NCI-H2107 (cell line): Measurements from ENCODE around the gene FSHR.

Experiments used
- DNase-seq: peaks from one replicate; lab custom pipeline; 2025; lab: John Stamatoyannopoulos, UW

Gene FSHR, protein sequence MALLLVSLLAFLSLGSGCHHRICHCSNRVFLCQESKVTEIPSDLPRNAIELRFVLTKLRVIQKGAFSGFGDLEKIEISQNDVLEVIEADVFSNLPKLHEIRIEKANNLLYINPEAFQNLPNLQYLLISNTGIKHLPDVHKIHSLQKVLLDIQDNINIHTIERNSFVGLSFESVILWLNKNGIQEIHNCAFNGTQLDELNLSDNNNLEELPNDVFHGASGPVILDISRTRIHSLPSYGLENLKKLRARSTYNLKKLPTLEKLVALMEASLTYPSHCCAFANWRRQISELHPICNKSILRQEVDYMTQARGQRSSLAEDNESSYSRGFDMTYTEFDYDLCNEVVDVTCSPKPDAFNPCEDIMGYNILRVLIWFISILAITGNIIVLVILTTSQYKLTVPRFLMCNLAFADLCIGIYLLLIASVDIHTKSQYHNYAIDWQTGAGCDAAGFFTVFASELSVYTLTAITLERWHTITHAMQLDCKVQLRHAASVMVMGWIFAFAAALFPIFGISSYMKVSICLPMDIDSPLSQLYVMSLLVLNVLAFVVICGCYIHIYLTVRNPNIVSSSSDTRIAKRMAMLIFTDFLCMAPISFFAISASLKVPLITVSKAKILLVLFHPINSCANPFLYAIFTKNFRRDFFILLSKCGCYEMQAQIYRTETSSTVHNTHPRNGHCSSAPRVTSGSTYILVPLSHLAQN

DNA sequence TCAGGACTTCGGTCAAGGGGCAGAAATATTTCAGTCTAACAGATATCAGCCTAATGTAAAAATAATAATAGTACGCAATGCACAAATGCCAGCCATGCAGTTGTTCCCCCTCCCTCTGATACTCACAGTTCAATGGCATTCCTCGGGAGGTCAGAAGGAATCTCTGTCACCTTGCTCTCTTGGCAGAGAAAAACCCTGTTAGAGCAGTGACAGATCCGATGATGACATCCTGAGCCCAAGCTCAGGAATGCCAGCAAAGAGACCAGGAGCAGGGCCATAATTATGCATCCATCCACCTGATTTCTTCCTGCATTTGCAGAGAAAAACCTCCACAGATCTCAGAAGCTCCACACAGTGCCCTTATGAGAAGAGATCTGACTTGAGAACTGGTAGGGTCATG lies at the start of gene FSHR:
Gene FSHR, minus strand, starts transcription at position 376 of the 400 bp plus-strand sequence. Its CDS starts 98 bp downstream, at position 278.
- DNase-seq: no peak

DNA sequence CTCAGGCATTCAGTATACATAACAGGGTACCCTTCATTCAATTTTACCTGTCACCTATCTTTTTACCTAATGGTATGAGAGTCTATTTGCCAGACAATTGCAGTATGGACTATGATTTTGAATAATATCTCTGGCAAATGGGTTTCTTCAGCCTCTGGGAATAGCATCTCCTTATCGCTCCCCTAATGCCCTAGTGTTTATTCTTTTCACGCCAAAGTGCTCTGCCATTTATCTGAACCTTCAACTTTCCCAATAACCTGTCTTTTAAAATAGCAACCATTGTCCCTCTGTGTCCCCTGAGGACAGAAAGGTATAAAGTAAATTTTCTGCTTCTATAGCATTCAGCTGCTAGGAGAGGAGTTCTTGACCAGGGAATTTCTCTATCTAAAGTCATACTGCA lies 45.0 kb upstream of the FSHR start:
- no peak for DNase-seq

DNA sequence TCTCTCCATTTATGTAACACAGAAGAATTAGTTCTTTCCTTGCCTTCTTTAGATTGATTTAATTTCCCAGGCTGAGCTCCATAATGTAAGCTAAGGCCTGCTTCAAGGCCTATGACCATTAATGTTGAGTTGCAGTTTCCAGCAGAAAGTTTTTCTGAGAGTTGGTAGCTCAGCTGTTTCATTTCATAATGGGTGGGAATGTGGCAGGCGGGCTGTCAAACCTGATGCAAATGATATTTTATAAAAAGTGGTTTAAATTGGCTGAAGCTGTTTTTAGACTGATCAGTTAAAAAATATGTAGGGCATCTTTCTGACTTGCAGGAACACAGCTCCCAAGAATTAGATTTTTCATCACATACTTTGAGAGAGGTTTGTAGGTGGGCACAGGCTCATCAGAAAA lies 40.4 kb upstream of the FSHR start:
- DNase-seq: no peak

DNA sequence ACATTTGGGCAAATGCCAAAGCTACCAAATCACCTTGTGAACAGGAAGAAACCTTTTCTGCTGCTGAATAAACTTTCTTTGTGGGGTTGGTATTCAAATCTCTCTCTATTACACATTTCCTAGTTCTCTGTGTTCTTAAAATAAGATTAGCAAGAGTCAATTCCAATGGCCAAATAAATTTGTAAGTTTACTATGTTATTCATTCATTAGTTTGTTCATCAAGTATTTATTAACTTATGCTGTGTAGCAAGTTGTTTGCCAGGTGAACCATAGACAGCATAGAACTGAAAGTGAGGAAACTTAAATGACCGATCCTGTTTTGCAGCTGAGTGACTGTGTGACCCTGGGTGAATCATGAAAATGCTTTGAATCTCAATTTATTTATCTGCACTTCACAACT lies 37.7 kb upstream of the FSHR start:
- DNase-seq: no peak

DNA sequence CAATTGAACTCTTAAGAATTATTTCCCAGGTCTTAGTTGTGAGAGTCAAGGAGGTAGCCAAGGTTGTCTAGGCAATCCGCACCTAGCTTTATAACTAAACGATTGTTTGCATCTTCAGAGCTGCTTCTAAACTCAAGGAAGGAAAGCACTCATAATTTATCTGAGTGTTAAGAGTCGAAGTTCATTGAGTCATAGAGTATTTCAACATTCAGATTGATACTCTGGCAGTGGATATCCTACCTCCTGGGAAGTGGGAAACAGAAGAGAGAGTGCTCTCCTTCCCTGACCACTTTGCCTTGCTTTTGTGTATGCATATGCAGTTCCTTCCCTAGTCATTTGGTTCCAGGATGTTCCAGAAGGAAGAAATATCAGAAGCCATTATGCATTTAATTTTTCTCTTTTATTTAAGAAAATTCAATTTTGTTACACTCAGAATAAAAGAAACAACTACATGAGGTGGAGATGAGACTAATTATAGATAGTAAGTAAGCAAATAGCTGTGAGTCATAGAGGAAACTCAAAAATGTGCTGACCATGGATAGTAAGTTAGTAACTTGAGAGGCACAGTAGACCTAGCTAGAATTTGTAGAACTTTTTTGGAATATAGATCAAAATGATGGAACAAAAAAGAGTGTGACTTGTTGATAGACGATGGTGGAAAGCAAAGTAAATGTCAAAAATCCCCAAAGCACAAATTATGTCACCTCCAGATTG lies 35.4 kb upstream of the FSHR start:
- DNase-seq: no peak

DNA sequence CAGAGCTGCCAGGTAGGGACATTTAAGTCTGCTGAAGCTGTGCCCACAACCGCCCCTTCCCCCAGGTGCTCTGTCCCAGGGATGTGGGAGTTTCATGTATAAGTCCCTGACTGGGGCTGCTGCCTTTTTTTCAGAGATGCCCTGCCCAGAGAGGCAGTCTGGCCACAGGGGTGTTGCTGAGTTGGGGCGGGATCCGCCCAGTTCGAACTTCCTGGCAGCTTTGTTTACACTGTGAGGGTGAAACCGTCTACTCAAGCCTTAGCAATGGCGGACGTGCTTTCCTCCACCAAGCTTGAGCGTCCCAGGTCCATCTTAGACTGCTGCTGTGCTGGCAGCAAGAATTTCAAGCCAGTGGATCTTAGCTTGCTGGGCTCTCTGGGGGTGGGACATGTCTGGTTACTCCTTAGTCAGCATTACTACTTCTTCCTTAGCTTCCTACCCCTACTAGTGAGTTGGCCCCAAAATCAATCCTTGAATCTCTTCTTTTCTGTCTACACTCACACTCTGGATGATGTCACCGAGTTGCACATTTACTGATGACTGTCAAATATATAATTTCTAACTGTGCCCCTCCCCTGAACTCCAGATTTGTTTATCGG lies 31.8 kb upstream of the FSHR start:
- DNase-seq: no peak

DNA sequence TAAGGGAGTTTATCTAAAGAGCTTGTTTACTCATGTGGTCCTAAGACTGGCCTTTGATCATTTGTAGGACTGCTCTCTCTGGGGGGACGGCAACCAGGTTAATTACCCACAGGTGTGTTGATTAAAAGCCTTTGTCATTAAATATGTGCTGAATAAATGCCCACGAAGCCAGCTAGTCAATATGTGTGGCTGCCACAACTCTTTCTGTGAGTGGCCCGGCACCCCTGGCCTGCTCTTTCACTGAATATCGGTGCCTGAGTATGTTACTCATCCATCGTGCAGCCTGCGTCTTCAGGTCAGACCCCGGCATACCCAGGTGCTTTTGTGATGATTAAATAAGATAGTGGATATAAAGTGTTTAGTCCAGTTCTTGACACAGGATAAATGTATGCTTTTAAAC lies 24.3 kb upstream of the FSHR start:
- no peak for DNase-seq

DNA sequence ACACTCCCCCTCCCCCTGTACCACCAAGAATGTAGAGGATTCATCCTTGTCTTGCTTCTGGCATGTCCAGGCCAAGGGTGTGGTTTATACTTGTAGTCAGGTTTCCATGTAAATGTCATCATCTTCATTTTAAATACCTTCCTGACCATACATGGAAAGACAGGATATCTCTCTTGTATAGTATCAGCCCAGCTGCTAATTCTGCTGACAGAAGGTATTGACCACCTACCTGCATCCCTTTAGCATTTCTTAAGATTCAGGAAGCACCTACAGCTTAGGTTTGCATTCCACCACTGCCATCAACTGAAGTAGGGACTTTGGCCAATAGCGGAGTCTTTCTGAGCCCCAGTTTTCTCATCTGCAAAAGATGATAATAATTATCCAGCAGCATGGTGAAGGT lies 22.9 kb upstream of the FSHR start:
- no peak for DNase-seq

DNA sequence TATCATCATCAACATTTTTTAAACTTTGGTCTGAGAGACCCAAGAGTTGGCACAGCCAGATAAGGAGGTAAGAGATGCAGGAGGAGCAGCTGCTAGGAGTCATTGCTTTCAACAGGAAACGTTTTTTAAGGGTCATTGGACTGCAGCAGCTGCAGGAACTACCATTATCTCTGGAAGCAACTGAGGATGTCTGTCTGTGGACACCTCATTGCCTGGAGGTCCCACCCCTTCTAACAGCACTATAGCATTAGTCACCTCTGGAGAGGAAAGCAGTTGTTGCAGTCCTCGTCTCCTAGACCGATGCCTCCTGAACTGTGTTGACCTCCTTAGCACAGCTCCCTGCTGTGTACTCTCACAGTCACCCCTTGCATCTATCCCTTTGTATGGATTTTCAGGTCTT lies 21.5 kb upstream of the FSHR start:
- DNase-seq: no peak

DNA sequence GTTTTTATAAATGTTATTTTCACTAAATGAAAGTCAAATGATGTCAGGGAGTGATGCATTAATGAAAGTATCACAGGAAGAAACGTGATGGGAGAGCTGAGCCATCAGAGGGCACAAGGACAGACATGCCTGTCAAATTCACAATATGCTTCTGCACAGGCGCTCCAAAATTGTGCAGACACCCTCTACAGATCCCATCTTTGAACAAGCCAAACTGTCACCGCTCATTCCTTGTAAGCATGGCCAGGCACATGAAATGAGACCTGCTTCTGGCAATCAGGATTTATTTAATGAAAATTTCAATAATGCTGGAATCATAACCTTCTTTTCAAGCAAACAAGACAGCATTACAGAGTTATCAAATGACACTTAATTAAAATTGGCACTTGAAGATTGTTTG lies 20.4 kb upstream of the FSHR start:
- DNase-seq: no peak

DNA sequence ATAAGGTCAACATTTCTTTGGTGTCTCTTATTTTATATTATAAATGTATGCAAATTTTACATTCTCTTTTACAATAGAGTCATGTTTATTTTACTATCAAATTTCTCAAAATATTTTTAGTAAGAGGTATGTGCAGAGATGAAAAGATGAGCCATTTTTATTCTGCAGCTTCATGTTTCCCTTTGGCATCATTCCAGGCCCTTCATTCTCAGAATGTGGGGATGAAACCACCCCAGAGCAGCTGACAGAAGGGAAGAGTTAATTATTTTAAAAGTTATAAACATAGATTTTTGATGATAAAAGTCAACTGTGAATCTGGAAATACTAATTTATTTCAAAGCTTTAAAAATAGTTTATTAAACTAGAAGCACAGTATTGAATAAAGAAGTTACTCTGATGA lies 12.8 kb upstream of the FSHR start:
- DNase-seq: no peak

DNA sequence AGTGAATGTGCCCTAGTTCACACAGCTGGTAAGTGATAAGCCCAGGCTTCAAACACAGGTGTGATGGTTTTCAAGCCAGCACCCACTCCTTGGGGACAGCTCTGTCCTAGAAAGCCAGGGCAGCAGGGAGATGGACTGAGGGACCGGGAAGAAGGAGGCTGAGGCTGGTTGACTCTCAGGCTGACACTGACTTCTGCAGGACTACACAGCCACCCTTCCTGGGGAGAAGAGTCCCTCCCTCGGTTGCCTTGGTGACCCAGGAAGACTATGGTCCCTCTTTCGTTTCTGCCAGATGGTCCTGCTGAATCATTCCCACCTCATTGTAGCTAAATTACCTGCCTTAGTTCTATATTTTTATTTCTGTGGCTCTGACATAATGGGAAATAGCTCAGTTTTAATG lies 11.3 kb upstream of the FSHR start:
- DNase-seq: no peak

DNA sequence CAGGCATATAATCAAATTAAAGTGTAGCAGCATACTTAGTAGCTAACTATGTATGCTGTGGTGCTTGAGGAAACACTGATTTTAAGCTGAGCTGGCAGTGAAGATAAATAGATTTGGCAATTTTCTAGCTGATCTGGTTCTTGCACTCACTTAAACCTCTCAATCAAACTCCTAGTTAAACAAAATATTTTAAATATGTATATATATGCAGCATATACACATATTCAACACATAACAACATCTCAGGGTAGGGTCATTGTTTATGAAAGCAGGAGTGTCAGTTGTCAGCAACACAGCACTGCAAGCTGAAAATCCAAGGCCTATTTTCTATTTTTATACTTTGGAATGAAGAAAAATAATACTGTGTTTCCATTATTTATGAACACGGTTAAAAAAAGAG lies 10.4 kb upstream of the FSHR start:
- DNase-seq: no peak

DNA sequence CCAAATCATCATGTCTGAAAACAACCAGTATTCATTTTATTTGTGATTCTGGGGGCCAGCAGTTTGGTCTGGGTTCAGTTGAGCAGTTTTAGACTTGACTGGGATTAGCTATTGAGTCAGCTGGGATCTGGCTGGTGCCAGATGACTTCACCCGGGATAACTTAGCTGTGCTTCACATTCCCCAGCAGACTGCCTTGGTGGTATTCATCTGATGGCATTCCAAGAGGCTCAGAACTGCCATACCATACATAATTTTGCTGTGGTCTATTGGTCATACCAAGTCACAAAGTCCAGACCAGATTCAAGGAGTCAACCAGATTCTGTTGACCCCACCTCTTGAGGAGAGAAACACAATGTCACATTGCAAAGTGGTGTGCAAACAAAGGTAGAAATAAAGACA lies 7.8 kb upstream of the FSHR start:
- DNase-seq: no peak

DNA sequence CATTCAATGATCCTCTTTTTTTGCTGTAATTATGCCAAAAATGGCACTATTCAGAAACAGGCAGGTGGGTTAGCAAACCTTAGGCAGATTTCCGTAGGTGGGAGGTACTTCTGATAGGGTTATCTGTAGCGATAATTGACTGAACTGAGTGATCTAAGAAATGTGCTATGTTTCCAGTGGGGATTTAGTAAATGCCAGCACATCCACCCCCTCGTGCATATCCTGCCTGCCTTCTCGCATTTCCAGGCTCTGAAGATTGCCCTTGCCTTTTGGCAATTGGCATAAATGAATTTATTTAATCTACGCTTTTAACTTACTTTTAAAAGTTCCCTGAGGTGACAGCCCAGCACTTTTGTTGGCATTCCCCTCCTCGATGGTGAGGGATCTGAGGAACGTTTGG lies 576 bp upstream of the FSHR start:
- DNase-seq: no peak

DNA sequence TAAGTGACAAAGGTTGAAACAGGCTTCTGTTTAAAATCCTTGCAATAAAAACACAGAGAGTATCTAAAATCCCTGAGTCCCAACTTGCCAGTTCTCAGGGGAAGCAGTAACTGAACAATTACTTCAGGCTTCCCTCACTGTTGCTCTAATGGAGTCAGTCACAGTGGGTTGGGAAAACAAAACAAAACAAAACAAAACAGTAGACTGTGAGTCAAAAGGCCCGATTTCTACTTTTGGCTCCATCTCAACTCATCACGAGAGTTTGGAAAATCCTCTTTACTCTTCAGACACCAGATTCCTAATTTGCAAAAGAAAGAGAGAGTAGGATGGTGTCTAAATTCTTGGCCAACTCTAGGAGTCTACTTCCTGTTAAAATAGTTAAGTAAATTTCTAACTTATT lies 1.1 kb downstream of the FSHR start:
- DNase-seq: no peak

DNA sequence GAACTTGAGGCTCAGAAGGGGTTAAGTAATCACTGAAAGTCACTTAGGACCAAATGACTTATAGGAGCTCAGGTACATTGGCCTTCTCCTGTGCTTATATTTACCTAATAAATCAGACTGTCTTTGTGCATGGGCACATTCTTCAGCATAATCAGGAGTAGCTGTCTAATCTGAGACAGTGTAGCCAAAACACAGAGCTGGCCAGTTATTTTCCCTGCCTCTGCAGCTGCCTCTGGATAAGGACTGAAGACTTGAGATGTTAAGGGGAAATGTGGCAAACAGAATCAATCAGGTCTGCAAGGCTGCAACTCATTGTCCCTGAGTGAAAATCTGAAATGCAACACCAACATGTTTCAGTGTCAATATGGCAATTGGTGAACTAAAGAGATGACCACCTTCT lies 1.5 kb downstream of the FSHR start:
- no peak for DNase-seq

DNA sequence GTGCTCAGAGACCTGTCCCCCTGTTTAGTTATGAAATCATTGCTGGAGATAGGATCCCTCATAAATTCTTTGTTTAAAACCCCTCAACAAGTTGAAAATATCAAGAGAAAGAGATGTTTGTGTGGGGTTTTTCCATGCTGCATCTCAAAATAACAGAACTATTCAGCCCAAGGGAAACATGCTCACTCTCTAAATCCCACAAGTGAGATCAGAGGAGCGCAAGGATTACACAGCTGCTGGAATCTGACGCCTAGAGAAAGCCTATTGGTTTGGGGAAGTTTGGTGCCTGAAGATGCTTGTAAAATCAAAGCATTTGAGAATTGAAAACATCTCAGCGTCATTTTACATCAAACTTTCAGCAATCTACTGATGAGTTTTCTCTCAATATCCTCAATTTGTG lies 7.9 kb downstream of the FSHR start:
- DNase-seq: no peak

DNA sequence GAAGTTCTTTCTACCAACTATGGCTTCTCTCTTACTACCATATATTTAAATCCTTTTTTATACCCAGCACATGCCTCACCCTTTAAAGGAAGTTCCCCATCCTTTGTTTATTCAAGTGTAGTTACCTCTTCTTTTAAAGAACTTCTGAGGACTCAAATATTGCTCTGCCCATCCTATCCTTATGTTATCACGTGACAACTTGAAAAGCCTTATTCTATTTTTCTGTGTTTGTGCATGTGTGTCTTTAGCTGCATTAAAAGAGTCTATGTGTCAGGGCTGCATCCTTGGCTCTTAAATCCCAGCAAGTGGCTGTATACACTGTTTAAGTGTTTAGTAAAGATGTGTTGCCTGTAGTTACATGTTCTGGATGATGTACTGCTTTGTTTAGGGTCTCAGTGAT lies 22.5 kb downstream of the FSHR start:
- DNase-seq: no peak

DNA sequence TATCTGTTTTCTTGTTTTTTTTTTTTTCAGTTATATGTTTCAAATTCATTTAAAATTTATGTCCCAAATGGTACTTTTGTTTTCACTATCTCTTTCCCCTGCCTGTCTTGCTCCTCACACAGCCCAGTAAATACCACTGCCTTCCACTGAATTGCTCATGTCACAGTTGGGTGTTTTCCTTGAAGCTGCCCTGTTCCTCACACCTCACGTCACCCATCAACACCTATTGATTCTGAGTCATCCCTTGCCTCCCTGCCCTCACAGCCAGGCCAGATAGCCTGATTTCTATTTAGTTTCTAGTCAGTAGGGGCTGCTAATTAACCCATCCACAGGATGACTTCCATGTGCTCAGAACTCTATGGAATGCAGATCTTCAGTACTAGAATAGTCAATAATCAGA lies 25.3 kb downstream of the FSHR start:
- DNase-seq: no peak

DNA sequence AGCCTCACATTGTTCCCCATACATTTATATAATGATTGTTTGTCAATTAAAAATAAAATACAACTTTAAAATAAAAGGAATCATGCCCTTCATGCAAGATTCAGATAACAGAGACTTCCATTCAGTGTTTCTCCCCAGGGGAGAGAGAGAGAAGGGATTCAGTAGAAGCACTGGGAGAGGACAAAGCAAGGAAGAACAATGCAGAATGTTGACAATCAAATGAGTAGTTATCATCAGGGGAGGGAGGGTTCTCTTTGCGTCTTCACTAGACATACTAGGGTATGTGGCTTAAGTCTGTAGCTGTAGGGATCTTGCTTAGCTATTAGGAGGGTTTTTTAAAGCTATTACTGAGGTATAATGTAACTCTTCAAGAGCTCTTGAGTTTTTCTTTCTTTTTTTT lies 30.7 kb downstream of the FSHR start:
- no peak for DNase-seq

DNA sequence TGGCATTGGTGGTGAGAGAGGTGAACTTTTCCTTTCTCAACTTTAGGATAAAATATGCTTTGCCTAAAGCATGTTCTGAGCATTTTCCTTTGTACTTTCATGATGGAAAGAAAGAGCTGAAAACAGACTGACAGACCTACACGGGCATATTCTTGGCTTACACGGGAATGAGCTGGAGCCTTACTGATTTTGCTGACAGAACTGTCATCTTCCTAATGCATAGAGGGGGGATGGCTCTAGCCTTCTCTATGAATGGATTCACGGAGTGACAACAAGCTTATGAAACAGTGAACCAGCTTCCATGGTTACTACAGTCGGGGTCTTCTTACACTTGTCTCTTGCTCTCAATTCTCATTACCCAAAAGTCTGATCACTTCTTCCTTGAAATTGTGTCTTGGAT lies 32.2 kb downstream of the FSHR start:
- no peak for DNase-seq

DNA sequence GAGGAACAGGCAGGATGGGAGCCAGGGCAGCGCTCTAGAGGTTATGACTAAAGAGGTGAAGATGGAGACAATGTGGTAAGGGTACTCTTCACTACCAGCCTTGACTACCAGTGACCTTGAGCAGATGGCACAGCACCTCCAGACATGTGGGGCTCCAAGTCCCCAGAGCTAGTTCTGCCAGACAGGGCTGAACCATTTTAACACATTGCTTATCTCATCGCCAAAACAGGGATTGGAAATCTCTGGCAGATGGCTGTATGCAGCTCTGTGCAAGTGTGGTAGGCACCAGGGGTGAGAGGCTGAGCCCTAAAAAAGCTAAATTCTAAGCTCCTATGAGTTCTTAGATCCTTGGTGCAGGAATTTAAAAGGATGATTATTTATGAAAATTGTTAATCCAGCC lies 41.3 kb downstream of the FSHR start:
- DNase-seq: no peak
